T-cell (primary cell): ENCODE measurements around the gene ZP3. TPM values are rescaled to one million over a fixed set of nuclear protein-coding genes. Genes with fewer than 3 reads are reported as not detected.
A peak's percentile ranks its signal among the peaks of the same experiment; 100 is the strongest.

Experiments
- ATAC-seq, 4 experiments: fragments of 200-7000 bp in 3 of 4; fragments of 150-1000 bp in 1 of 4; cut with Tn5 transposase; replicated peaks in 1 of 4; 1 replicate in 3 of 4; 2 replicates in 1 of 4; pipeline ENCODE4 v1.10.0; 2021; ENCODE audit warnings: moderate library complexity in 3 of 4, mild to moderate bottlenecking in 2 of 4, moderate number of reproducible peaks in 1 of 4
- CTCF ChIA-PET, 2 donors: fragments of 300-600 bp; sonication (Branson Sonifier 250); formaldehyde crosslinking; loops; one replicate each; lab custom pipeline; 2022; ENCODE audit warnings: antibody characterized with exemption in 2 of 2; lab: Charles Lee
- POLR2A ChIA-PET, 2 donors: fragments of 300-600 bp; sonication (Branson Sonifier 250); formaldehyde crosslinking; loops; one replicate each; lab custom pipeline; 2022; ENCODE audit warnings: antibody characterized with exemption in 2 of 2; lab: Charles Lee
- DNase-seq, 35 experiments: peaks; one replicate each; pipeline versions ENCODE4 v3.0.0 to v3.0.0-alpha.2; 2013 to 2023
- H3K27ac ChIP-seq: one replicate; pipeline ENCODE4 v1.5.1; 2013; ENCODE audit warnings: low read length
- H3K27me3 ChIP-seq, 2 experiments: replicated peaks in 1 of 2; 1 replicate in 1 of 2; 2 replicates in 1 of 2; pipeline versions ENCODE4 v1.6.1 to v1.7.0; 2013; ENCODE audit warnings: low read length in 1 of 2, mixed read lengths in 1 of 2; ENCODE audit not compliant: control insufficient read depth in 2 of 2, insufficient read depth in 2 of 2; ENCODE audit errors: extremely low read depth in 1 of 2
- H3K36me3 ChIP-seq, 2 donors: 1 replicate in 1 of 2; 2 replicates in 1 of 2; pipeline versions ENCODE4 v1.6.1 to v1.7.0; 2013; ENCODE audit warnings: low read length in 1 of 2; ENCODE audit not compliant: control insufficient read depth in 2 of 2, insufficient read depth in 1 of 2; ENCODE audit errors: extremely low read depth in 1 of 2
- H3K4me1 ChIP-seq, 2 experiments: 1 replicate in 1 of 2; 2 replicates in 1 of 2; pipeline versions ENCODE4 v1.6.1 to v1.7.0; 2013; ENCODE audit warnings: low read length in 2 of 2, mixed read lengths in 1 of 2; ENCODE audit not compliant: insufficient read depth in 2 of 2, control insufficient read depth in 1 of 2; ENCODE audit errors: extremely low read depth in 1 of 2
- H3K4me3 ChIP-seq, 2 donors: 1 replicate in 1 of 2; 2 replicates in 1 of 2; pipeline versions ENCODE4 v1.5.1 to v1.7.0; 2013; ENCODE audit warnings: mild to moderate bottlenecking in 2 of 2, low read length in 1 of 2, moderate library complexity in 1 of 2; ENCODE audit not compliant: control insufficient read depth in 1 of 2; ENCODE audit errors: extremely low read depth in 1 of 2
- H3K9me3 ChIP-seq: 2 replicates; pipeline ENCODE4 v1.7.0; 2013
- H3K27ac Mint-ChIP-seq, 2 donors: one replicate each; pipeline ENCODE4 v1.8.0; 2020 to 2021; ENCODE audit warnings: mild to moderate bottlenecking in 2 of 2, mixed read lengths in 2 of 2
- H3K27me3 Mint-ChIP-seq, 2 donors: one replicate each; pipeline ENCODE4 v1.8.0; 2021 to 2022; ENCODE audit warnings: mixed read lengths in 2 of 2
- H3K36me3 Mint-ChIP-seq: one replicate; pipeline ENCODE4 v1.8.0; 2021; ENCODE audit warnings: mixed read lengths
- H3K4me1 Mint-ChIP-seq, 3 donors: one replicate each; pipeline ENCODE4 v1.8.0; 2020 to 2022; ENCODE audit warnings: mixed read lengths in 3 of 3, mild to moderate bottlenecking in 1 of 3
- H3K4me3 Mint-ChIP-seq, 3 donors: one replicate each; pipeline ENCODE4 v1.8.0; 2020 to 2022; ENCODE audit warnings: mild to moderate bottlenecking in 3 of 3, mixed read lengths in 3 of 3, moderate library complexity in 3 of 3
- H3K9me3 Mint-ChIP-seq, 3 donors: one replicate each; pipeline ENCODE4 v1.8.0; 2020 to 2022; ENCODE audit warnings: mixed read lengths in 3 of 3
- WGBS: methylation state at CpG from one replicate; pipeline ENCODE4 v1.1.5; 2013; ENCODE audit warnings: missing lambda C conversion rate; ENCODE audit not compliant: insufficient coverage; 5-methylcytosine and 5-hydroxymethylcytosine counted together
- total RNA-seq, 35 experiments: library from RNA in 6 of 35; stranded (reverse) in 6 of 35; fragments of 120-200 nt in 1 of 35; gene quantifications; one replicate each; pipeline versions ENCODE4 v1.2.1 to v1.2.4 and lab custom pipeline; 2013 to 2026

Gene ZP3
- total RNA-seq: 1 to 10 TPM; 1.7 to 7.0 (median 5.9) TPM
- 3.0 TPM for total RNA-seq (2013)
- total RNA-seq (lab: John Stamatoyannopoulos, UW): 0.26 to 2.4 (median 1.3) reads per million in 29 experiments

DNA sequence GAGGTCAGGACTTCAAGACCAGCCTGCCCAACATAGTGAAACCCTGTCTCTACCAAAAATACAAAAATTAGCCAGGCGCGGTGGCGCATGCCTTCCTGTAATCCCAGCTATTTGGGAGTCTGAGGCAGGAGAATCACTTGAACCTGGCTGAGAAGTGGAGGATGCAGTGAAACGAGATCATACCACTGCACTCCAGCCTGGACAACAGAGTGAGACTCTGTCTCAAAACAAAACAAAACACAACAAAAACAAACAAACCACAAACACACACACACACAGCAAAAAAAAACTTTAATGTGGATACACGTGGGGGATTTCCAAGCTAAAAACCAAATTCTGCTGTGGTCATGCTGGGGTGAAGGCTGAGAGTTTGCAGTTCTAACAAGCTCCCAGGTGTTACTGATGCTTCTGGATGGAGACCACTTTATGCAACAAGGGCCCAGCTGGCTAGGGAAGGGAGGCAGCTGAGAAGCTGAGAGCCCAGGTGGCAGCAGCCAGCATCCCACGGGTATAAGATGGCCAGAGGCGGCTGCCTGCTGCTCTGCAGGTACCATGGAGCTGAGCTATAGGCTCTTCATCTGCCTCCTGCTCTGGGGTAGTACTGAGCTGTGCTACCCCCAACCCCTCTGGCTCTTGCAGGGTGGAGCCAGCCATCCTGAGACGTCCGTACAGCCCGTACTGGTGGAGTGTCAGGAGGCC is at the start of gene ZP3:
Gene ZP3, plus strand, starts transcription at position 538 of the 699 bp plus-strand sequence. Its CDS starts 15 bp downstream, at position 553.
- Mint-ChIP-seq H3K27ac (peak within 1 kb of the TSS in 1 of 2 donors; percentile 22), H3K4me3 (no peak within 1 kb of the TSS), H3K4me1 (peaks cover 6 to 8% (median 7%) of the 10 kb centered on the region in 3 donors), H3K9me3 (no peaks in the 10 kb centered on the region), H3K27me3 (peaks cover 0 to 9% of the 10 kb centered on the region in 2 donors), H3K36me3 (no peaks in the 10 kb centered on the region)
- H3K36me3 ChIP-seq: no peaks in the 10 kb centered on the region
- H3K4me3 ChIP-seq: no peak within 1 kb of the TSS
- peaks cover 0 to 8% of the 10 kb centered on the region in 2 experiments for H3K4me1 ChIP-seq
- H3K27me3 ChIP-seq: peaks cover 0 to 17% of the 10 kb centered on the region in 2 experiments
- no peak within 1 kb of the TSS for H3K27ac ChIP-seq
- 71% methylated on average over 5 of the region's 10 CpGs for WGBS
- ChIA-PET POLR2A (no interaction called here), CTCF (no interaction called here)
- ATAC-seq (peak in 1 of 4 experiments; percentile 31), DNase-seq (peak in 1 of 35 experiments; percentile 17)
- H3K9me3 ChIP-seq: no peaks in the 10 kb centered on the region

DNA sequence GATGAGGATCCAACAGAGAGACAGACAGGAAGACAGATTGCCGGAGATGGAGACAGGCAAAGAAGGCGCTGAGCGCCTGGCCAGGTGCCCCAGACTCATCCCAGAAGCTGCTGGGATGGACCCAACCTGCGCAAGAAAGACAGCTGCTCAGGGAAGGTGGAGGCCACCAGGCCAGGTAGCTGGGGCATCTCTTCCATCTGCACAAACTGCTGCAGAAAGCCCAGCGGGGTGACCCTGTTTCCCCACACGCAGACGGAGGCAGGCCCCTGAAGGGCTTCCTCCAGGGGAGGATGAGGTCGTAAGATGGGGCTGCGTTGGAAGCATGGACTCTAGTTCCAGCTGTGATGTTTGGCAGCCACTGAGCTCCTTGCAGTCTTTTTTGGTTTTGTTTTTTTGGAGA is 49.5 kb upstream of the ZP3 start:
- Histone ChIP-seq H3K27ac (no peak overlapping the region), H3K9me3 (no peaks in the 10 kb centered on the region), H3K27me3 (peaks cover 0 to 34% of the 10 kb centered on the region in 2 experiments), H3K4me3 (no peak overlapping the region), H3K36me3 (no peaks in the 10 kb centered on the region), H3K4me1 (peaks cover 0 to 9% of the 10 kb centered on the region in 2 experiments)
- H3K36me3 Mint-ChIP-seq: no peaks in the 10 kb centered on the region
- DNase-seq: no peak
- peaks cover 3 to 12% of the 10 kb centered on the region in 2 donors for H3K27me3 Mint-ChIP-seq
- no peak overlapping the region for H3K27ac Mint-ChIP-seq
- H3K9me3 Mint-ChIP-seq: no peaks in the 10 kb centered on the region
- no peak for ATAC-seq
- H3K4me3 Mint-ChIP-seq: no peak overlapping the region
- WGBS: 94% methylated on average over 9 of the region's 9 CpGs
- H3K4me1 Mint-ChIP-seq: peaks cover 0 to 6% (median under 1%) of the 10 kb centered on the region in 3 donors
- ChIA-PET POLR2A (interaction anchor here in 1 of 2 donors (0.6 kb wide), 1 partner anchor 187 kb away, joined by 3 read pairs; no protein-coding TSS in a partner anchor), CTCF (no interaction called here)

DNA sequence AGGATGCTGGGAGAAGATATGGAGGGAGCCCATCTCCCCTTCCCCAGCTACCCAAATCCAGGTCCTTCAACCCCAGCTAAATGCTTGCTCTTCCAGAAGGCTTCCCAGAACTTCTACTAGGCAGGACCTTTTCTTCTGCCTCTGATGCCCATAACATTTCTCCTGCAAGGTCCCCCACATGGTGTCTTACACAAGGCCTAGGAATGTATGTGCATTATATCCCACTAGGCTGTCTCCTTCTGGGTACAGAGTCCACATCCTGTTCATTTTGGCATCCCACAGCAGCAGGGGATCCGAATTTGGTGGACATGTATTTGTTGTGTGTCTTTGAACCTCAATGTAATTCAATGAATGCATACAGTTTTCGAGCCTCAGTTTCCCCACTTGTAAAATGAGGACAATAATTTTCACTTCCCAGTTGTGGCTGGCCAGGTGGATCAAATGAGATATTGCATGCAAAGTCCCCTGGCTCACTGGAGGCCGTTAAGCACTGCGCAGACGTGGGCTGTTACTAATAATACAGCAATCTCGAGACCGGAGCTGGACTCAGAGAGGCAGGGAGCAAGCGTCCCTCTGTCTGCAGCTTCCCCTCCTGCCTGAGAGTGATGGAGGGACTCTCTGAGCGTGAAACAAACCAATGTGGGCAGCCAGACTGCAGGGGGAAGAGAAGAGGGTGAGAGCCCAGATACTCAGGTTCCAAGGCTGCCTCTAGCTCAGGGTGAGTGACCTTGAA is 47.4 kb upstream of the ZP3 start:
- H3K9me3 Mint-ChIP-seq: no peaks in the 10 kb centered on the region
- no peak overlapping the region for H3K4me3 ChIP-seq
- no peaks in the 10 kb centered on the region for H3K36me3 ChIP-seq
- peaks cover 0 to 16% of the 10 kb centered on the region in 2 experiments for H3K27me3 ChIP-seq
- no peak overlapping the region for H3K27ac ChIP-seq
- no peaks in the 10 kb centered on the region for H3K9me3 ChIP-seq
- H3K27ac Mint-ChIP-seq: no peak overlapping the region
- ChIA-PET CTCF (interaction anchor here in 1 of 2 donors (0.7 kb wide), 1 partner anchor 210 kb away, joined by 4 read pairs; no protein-coding TSS in a partner anchor), POLR2A (interaction anchor here in 1 of 2 donors (0.6 kb wide), 1 partner anchor 22 kb away, joined by 3 read pairs; no protein-coding TSS in a partner anchor)
- H3K4me1 ChIP-seq: peaks cover 0 to 13% of the 10 kb centered on the region in 2 experiments
- H3K27me3 Mint-ChIP-seq: peaks cover under 1 to 5% of the 10 kb centered on the region in 2 donors
- H3K4me3 Mint-ChIP-seq: no peak overlapping the region
- 85% methylated on average over 8 of the region's 9 CpGs for WGBS
- ATAC-seq: no peak
- no peaks in the 10 kb centered on the region for H3K36me3 Mint-ChIP-seq
- no peak for DNase-seq
- peaks cover 0 to 8% (median 5%) of the 10 kb centered on the region in 3 donors for H3K4me1 Mint-ChIP-seq

DNA sequence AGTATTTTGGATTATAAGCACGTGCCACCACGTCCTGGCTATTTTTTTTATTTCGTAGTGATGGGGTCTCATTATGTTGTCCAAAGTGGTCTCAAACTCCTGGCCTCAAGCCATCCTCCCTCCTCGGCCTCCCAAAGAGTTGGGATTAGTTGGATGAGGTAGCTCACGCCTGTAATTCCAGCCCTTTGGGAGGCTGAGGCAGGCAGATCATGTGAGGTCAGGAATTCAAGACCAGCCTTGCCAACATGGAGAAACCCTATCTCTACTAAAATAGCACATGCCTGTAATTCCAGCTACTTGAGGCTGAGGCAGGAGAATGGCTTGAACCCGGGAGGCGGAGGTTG is 44.2 kb upstream of the ZP3 start:
- 100% methylated on average over 2 of the region's 7 CpGs for WGBS
- ChIA-PET CTCF (no interaction called here), POLR2A (no interaction called here)
- Mint-ChIP-seq H3K27ac (peak overlapping the region in 1 of 2 donors; percentile 66), H3K36me3 (no peaks in the 10 kb centered on the region), H3K4me1 (peaks cover 0 to 8% (median 5%) of the 10 kb centered on the region in 3 donors), H3K27me3 (no peaks in the 10 kb centered on the region), H3K9me3 (no peaks in the 10 kb centered on the region), H3K4me3 (peak overlapping the region; percentile 70 to 79 (median 73))
- Histone ChIP-seq H3K27ac (no peak overlapping the region), H3K4me1 (peaks cover 0 to 13% of the 10 kb centered on the region in 2 experiments), H3K36me3 (no peaks in the 10 kb centered on the region), H3K9me3 (no peaks in the 10 kb centered on the region), H3K27me3 (no peaks in the 10 kb centered on the region), H3K4me3 (no peak overlapping the region)
- no peak for ATAC-seq
- no peak for DNase-seq

DNA sequence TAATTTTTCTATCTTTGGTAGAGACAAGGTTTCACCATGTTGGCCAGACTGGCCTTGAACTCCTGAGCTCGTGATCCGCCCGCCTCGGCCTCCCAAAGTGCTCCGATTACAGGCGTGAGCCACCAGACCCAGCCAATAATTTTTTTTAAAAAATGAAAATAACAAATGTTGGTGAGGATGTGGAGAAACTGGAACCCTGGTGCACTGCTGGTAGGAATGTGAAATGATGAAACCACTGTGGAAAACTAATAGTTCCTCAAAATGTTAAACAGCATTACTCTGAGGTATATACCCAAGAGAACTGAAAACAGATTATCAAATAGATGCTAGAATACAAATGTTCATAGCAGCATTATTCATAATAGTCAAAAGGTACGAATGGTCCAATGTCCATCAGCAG is 42.9 kb upstream of the ZP3 start:
- Mint-ChIP-seq H3K4me3 (no peak overlapping the region), H3K4me1 (peaks cover 0 to 8% (median 5%) of the 10 kb centered on the region in 3 donors), H3K27me3 (no peaks in the 10 kb centered on the region), H3K9me3 (no peaks in the 10 kb centered on the region), H3K27ac (no peak overlapping the region), H3K36me3 (no peaks in the 10 kb centered on the region)
- ChIA-PET CTCF (interaction anchor here in 1 of 2 donors (0.6 kb wide), 1 partner anchor 48 kb away, joined by 4 read pairs; no protein-coding TSS in a partner anchor), POLR2A (no interaction called here)
- Histone ChIP-seq H3K36me3 (no peaks in the 10 kb centered on the region), H3K4me3 (no peak overlapping the region), H3K27me3 (no peaks in the 10 kb centered on the region), H3K27ac (no peak overlapping the region), H3K4me1 (peaks cover 0 to 13% of the 10 kb centered on the region in 2 experiments), H3K9me3 (no peaks in the 10 kb centered on the region)
- ATAC-seq: no peak
- no CpG with 5 or more reads among the region's 7 CpGs for WGBS
- no peak for DNase-seq
